Measurements from ENCODE around the gene KNTC1. TPM values are rescaled to one million over a fixed set of nuclear protein-coding genes. Genes with fewer than 3 reads are reported as not detected.

Gene KNTC1
- total RNA-seq, 2 experiments from 2014 or later, result 136 to 175 TPM

DNA sequence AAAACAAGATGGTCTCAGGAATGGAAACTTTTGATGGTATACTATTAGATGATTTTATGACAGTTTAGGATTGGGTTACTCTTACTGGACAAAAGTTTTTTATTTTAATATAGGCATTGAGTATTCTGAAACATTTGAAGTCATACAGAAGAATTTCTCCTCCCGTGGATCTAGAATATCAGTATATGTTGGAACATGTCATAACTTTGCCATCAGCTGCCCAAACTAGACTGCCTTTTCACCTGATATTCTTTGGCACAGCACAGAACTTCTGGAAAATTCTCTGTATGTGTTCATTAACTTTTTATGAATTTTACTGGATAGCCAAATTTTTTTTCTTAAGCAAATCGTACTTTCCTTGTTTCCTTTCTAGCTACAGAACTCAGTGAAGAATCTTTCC, 75.4 kb downstream of the KNTC1 start:
- H3K4me3 Mint-ChIP-seq, result no peak overlapping the region
- POLR2A ChIA-PET, result no interaction called here

DNA sequence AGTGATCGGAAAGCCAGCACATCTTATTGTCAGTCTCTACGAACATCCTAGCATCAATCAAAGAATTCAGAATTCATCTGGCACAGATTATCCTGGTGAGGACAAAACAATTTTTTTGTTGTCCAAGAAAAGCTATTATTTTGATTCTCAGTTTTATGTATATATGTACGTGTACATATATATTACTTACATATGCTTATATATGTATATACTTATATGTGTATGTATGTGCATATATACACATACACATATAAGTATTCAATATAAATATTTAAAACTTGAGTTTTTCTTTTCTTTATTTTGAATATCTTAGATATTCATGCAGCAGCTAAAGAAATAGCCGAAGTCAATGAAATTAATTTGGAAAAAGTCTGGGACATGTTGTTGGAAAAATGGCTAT, 77.9 kb downstream of the KNTC1 start:
- Mint-ChIP-seq H3K4me3 (no peak overlapping the region), H3K36me3 (ENCODE audit: low read depth) (peaks cover 31% of the 10 kb centered on the region), H3K4me1 (no peaks in the 10 kb centered on the region), H3K9me3 (ENCODE audit: low read depth) (no peaks in the 10 kb centered on the region), H3K27me3 (no peaks in the 10 kb centered on the region), H3K27ac (no peak overlapping the region)
- DNase-seq (no peak), ATAC-seq (no peak)
- intact Hi-C loops (cut with DNase I, micrococcal nuclease), result no loop called here
- ChIA-PET POLR2A (no interaction called here), CTCF (interaction anchor here (1.9 kb wide), 1 partner anchor 189 kb away, joined by 6 read pairs; no protein-coding TSS in a partner anchor)

More for the DNA sequence above, 75.4 kb downstream of the KNTC1 start:
- intact Hi-C loops (cut with DNase I, micrococcal nuclease), result no loop called here
- H3K4me1 Mint-ChIP-seq, result no peaks in the 10 kb centered on the region
- no peaks in the 10 kb centered on the region for H3K9me3 Mint-ChIP-seq (ENCODE audit: low read depth)
- ATAC-seq, result no peak
- CTCF ChIA-PET, result interaction anchor here (0.7 to 1.0 kb wide), 2 partner anchors 13 to 18 kb away, joined by 3 to 4 read pairs; no protein-coding TSS in a partner anchor
- no peak for DNase-seq
- peaks cover 26% of the 10 kb centered on the region for H3K36me3 Mint-ChIP-seq (ENCODE audit: low read depth)
- no peaks in the 10 kb centered on the region for H3K27me3 Mint-ChIP-seq
- H3K27ac Mint-ChIP-seq, result no peak overlapping the region

DNA sequence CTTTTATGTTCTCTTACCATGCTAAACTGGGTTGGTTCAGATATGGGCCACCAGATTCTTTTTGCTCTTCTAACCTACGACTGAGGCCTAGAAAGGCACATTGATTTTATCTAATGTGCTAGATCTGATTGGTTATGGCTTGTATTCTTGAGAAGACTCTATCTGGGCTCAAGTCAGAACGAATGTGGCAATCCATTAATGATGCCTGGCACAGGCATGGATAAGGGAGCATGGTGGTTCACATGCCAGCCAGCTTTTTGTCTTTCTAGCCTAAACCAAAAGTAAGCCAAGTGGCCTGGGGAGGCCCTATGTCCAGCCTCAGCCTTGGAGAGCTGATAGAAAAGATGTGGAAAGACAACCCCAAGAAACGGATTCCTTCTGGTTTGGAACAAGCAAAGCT, 82.7 kb downstream of the KNTC1 start:
- Mint-ChIP-seq H3K4me3 (no peak overlapping the region), H3K36me3 (ENCODE audit: low read depth) (peaks cover 46% of the 10 kb centered on the region), H3K27ac (no peak overlapping the region), H3K9me3 (ENCODE audit: low read depth) (no peaks in the 10 kb centered on the region), H3K27me3 (no peaks in the 10 kb centered on the region), H3K4me1 (no peaks in the 10 kb centered on the region)
- POLR2A ChIA-PET, result no interaction called here
- DNase-seq (no peak), ATAC-seq (no peak)
- CTCF ChIA-PET, result interaction anchor here (0.7 kb wide), 1 partner anchor 139 kb away, joined by 3 read pairs; no protein-coding TSS in a partner anchor
- intact Hi-C loops (cut with DNase I, micrococcal nuclease), result no loop called here

DNA sequence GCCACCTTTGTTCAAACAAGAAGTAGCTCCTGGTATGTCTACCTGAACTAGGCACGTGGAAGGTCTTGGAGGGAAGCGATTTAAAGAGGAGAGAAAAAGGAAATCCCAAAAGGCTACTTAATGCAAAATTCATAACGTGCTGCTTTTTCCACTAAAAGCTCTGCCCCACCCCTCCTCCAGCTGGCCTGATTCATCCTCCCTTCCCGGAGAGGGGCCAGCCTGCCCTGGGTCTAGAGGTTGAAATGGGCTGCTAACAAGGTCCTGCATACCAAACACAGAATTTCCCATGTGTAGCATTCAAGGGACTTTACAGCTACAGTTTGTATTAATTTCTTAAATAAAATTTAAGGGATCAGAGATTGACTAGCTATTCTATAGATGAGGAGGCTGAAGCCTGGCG, 83.2 kb downstream of the KNTC1 start:
- ATAC-seq (no peak), DNase-seq (no peak)
- peaks cover 49% of the 10 kb centered on the region for H3K36me3 Mint-ChIP-seq (ENCODE audit: low read depth)
- CTCF ChIA-PET, result interaction anchor here (0.7 kb wide), 1 partner anchor 140 kb away, joined by 3 read pairs; no protein-coding TSS in a partner anchor
- POLR2A ChIA-PET, result no interaction called here
- H3K9me3 Mint-ChIP-seq (ENCODE audit: low read depth), result no peaks in the 10 kb centered on the region
- H3K4me3 Mint-ChIP-seq, result no peak overlapping the region
- no peaks in the 10 kb centered on the region for H3K4me1 Mint-ChIP-seq
- intact Hi-C loops (cut with DNase I, micrococcal nuclease), result no loop called here
- no peak overlapping the region for H3K27ac Mint-ChIP-seq
- H3K27me3 Mint-ChIP-seq, result no peaks in the 10 kb centered on the region

DNA sequence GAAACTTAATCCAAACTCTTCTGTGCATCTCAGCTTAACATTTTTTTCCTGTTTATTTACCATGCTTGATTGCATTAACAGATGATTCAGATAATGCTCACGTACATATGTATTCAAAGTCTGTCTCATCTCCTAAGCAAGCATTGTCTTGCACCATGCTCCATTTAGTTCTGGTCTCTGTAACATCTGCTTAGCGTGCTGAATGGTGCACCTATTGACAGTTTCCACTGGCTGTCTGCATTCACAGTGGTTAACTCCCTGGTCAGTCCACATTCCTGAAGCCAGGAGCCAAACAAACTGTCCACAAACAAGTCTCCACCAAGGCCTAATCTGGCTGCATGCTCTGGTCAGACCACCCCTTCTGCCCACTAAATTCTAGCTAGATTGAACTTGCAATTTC, 83.9 kb downstream of the KNTC1 start:
- Mint-ChIP-seq H3K4me1 (no peaks in the 10 kb centered on the region), H3K4me3 (no peak overlapping the region), H3K27ac (no peak overlapping the region), H3K9me3 (ENCODE audit: low read depth) (no peaks in the 10 kb centered on the region), H3K27me3 (no peaks in the 10 kb centered on the region), H3K36me3 (ENCODE audit: low read depth) (peaks cover 53% of the 10 kb centered on the region)
- intact Hi-C loops (cut with DNase I, micrococcal nuclease), result no loop called here
- no peak for DNase-seq
- no peak for ATAC-seq
- ChIA-PET CTCF (interaction anchor here (0.6 kb wide), 1 partner anchor 395 kb away, joined by 4 read pairs; no protein-coding TSS in a partner anchor), POLR2A (interaction anchor here (0.6 kb wide), 1 partner anchor 30 kb away, joined by 10 read pairs; no protein-coding TSS in a partner anchor)

DNA sequence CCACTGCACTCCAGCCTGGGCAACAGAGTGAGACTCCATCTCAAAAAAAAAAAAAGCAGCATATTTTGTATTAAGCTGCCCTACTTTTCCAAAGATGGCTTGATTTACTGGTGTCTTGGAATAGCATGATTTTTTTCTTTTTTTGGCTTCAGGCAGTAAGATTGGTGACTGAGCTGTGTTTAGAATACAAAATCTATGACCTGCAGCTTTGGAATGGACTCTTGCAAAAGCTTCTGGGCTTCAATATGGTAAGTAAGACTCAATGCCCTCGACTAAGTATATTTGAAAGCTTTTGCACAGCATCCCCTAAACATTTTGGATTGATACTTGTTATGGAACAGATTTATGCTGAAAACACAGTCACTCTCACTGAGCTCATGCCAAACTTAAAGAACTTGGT, 87.8 kb downstream of the KNTC1 start:
- CTCF ChIA-PET, result interaction anchor here (0.7 kb wide), 1 partner anchor 1554 kb away, joined by 3 read pairs; no protein-coding TSS in a partner anchor
- Mint-ChIP-seq H3K27ac (no peak overlapping the region), H3K4me1 (no peaks in the 10 kb centered on the region), H3K9me3 (ENCODE audit: low read depth) (no peaks in the 10 kb centered on the region), H3K36me3 (ENCODE audit: low read depth) (peaks cover 65% of the 10 kb centered on the region), H3K4me3 (no peak overlapping the region), H3K27me3 (no peaks in the 10 kb centered on the region)
- intact Hi-C loops (cut with DNase I, micrococcal nuclease), result loop anchor here in 1 of 2 experiments (5.0 kb wide), 1 partner anchor 63 kb away; no protein-coding TSS in a partner anchor
- POLR2A ChIA-PET, result no interaction called here
- ATAC-seq (no peak), DNase-seq (no peak)

GRCh38 chr12:122615780-122616179, 88.7 kb downstream of the KNTC1 start:
- H3K4me3 Mint-ChIP-seq, result no peak overlapping the region
- ATAC-seq, result no peak
- no peaks in the 10 kb centered on the region for H3K27me3 Mint-ChIP-seq
- intact Hi-C loops (cut with DNase I, micrococcal nuclease), result loop anchor here in 1 of 2 experiments (5.0 kb wide), 1 partner anchor 63 kb away; no protein-coding TSS in a partner anchor
- POLR2A ChIA-PET, result no interaction called here
- H3K36me3 Mint-ChIP-seq (ENCODE audit: low read depth), result peaks cover 65% of the 10 kb centered on the region
- no peaks in the 10 kb centered on the region for H3K9me3 Mint-ChIP-seq (ENCODE audit: low read depth)
- no peak for DNase-seq
- no peaks in the 10 kb centered on the region for H3K4me1 Mint-ChIP-seq
- no peak overlapping the region for H3K27ac Mint-ChIP-seq
- CTCF ChIA-PET, result no interaction called here

GRCh38 chr12:122635471-122635870, 108.4 kb downstream of the KNTC1 start:
- H3K27me3 Mint-ChIP-seq, result no peaks in the 10 kb centered on the region
- no peaks in the 10 kb centered on the region for H3K9me3 Mint-ChIP-seq (ENCODE audit: low read depth)
- no peaks in the 10 kb centered on the region for H3K4me1 Mint-ChIP-seq
- ATAC-seq (no peak), DNase-seq (no peak)
- intact Hi-C loops (cut with DNase I, micrococcal nuclease), result no loop called here
- POLR2A ChIA-PET, result no interaction called here
- CTCF ChIA-PET, result interaction anchor here (2.0 kb wide), 1 partner anchor 158 kb away, joined by 7 read pairs; no protein-coding TSS in a partner anchor
- no peak overlapping the region for H3K4me3 Mint-ChIP-seq
- H3K27ac Mint-ChIP-seq, result no peak overlapping the region
- H3K36me3 Mint-ChIP-seq (ENCODE audit: low read depth), result peaks cover 8% of the 10 kb centered on the region

- POLR2A ChIA-PET, result no interaction called here
- no peak overlapping the region for H3K4me3 Mint-ChIP-seq
- no peak overlapping the region for H3K27ac Mint-ChIP-seq
- H3K4me1 Mint-ChIP-seq, result peaks cover 18% of the 10 kb centered on the region
- H3K27me3 Mint-ChIP-seq, result peaks cover 2% of the 10 kb centered on the region
- CTCF ChIA-PET, result interaction anchor here (0.7 kb wide), 1 partner anchor 52 kb away, joined by 3 read pairs; no protein-coding TSS in a partner anchor
- peaks cover 3% of the 10 kb centered on the region for H3K36me3 Mint-ChIP-seq (ENCODE audit: low read depth)
- H3K9me3 Mint-ChIP-seq (ENCODE audit: low read depth), result no peaks in the 10 kb centered on the region
- intact Hi-C loops (cut with DNase I, micrococcal nuclease), result no loop called here
- DNase-seq (no peak), ATAC-seq (no peak)
These were observed 116.3 kb downstream of the KNTC1 start for GRCh38 chr12:122643207-122643805.

DNA sequence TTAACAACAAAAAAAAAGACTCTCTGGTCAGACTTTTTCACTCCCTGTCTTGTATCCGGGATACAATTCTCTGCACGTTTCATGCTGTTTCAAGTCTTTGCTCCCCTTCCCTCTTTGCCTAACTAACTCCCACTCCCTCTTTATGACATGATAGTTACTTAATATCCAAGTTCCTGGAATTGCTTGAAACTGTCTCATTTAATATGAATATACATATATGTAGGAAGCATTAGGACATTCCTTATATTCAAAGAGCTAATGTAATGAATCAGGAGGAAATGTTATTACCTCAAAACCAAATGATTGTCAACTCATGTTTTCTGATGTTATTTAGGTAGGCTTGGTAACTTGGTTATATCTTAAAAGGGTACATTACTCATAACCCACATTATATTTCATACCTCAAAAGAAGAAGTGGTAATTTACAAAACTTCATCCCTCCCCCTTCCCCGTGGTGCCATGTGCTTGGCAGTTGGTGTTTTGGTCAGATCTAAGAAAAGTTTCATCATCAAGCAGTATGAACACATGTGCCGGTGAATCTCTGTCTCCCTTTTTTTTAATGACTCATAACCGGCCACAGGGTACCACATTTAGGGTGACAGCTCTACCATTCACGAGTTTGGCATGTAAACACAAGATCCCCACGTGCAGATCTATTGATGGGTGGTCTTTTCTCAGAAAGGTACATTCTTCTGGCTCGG, 119.6 kb downstream of the KNTC1 start:
- H3K9me3 Mint-ChIP-seq (ENCODE audit: low read depth), result no peaks in the 10 kb centered on the region
- POLR2A ChIA-PET, result interaction anchor here (0.5 to 0.7 kb wide), 3 partner anchors 87 to 193 kb away, joined by 3 to 13 read pairs (median 4); no protein-coding TSS in a partner anchor
- CTCF ChIA-PET, result interaction anchor here (0.6 to 1.0 kb wide), 3 partner anchors 9 to 852 kb away, joined by 3 to 4 read pairs (median 3); no protein-coding TSS in a partner anchor
- ATAC-seq, result peak; percentile 97
- DNase-seq, result peak; percentile 81
- peaks cover 3% of the 10 kb centered on the region for H3K36me3 Mint-ChIP-seq (ENCODE audit: low read depth)
- peak overlapping the region; percentile 79 for H3K27ac Mint-ChIP-seq
- peaks cover 18% of the 10 kb centered on the region for H3K4me1 Mint-ChIP-seq
- intact Hi-C loops (cut with DNase I, micrococcal nuclease), result loop anchor here (1.0 to 5.0 kb wide), 6 partner anchors 74 to 241 kb away; partner anchors contain the start of genes DENR (in 1 of the 2) and KNTC1 (in 1 of the 2)
- H3K27me3 Mint-ChIP-seq, result peaks cover 2% of the 10 kb centered on the region
- peak overlapping the region; percentile 54 for H3K4me3 Mint-ChIP-seq

DNA sequence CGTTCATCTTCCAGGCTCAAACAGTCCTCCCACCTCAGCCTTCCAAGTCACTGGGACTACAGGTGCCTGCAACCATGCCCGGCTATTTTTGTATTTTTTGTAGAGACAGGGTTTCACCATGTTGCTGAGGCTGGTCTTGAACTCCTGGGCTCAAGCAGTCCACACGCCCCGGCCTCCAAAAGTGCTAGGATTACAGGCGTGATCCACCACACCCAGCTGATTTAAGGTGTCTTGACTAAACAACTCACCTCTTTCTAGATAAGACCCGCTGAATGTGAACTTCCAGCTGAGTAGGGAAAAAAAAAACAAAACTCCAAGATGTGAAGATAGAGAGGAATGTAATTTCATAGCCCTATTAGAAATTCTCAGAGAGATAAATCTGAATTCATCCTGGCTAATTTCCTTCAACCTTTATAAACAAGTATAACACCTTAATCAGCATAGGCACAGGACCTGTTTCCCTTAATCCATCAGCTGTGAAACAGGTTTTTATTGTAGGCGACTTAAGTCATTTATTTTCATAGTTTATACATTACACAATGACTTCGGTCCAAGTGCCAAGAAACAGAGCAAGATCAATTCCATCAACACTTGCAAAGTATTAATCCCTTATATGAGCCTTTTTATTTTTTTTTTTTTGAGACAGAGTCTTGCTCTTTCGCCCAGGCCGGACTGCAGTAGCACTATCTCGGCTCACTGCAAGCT, 124.6 kb downstream of the KNTC1 start:
- no peak overlapping the region for H3K4me3 Mint-ChIP-seq
- DNase-seq (no peak), ATAC-seq (no peak)
- no peaks in the 10 kb centered on the region for H3K9me3 Mint-ChIP-seq (ENCODE audit: low read depth)
- CTCF ChIA-PET, result no interaction called here
- peaks cover 11% of the 10 kb centered on the region for H3K4me1 Mint-ChIP-seq
- no peak overlapping the region for H3K27ac Mint-ChIP-seq
- intact Hi-C loops (cut with DNase I, micrococcal nuclease), result no loop called here
- H3K27me3 Mint-ChIP-seq, result peaks cover 2% of the 10 kb centered on the region
- H3K36me3 Mint-ChIP-seq (ENCODE audit: low read depth), result peaks cover 3% of the 10 kb centered on the region
- POLR2A ChIA-PET, result no interaction called here
